Stimulated activated CD4-positive, alpha-beta T cell treated with anti-CD3 and anti-CD28 coated beads, Interleukin-4, amount 100 ng/mL, for 48 hours (primary cell): ENCODE measurements around the gene SWAP70.
"Not testable (repeated sequence)": the region's sequence is repeated elsewhere in the genome, so short reads cannot be mapped to it uniquely, and the experiment has no call there.

Experiments
- DNase-seq, 2 donors: peaks; one replicate each; pipeline ENCODE4 v3.0.0-alpha.2; 2020; ENCODE audit warnings: low read depth in 2 of 2

The SWAP70 gene

GRCh38 chr11:9663699-9664275, at the start of gene SWAP70:
Gene SWAP70 (plus strand): TSS chr11:9664077. CDS start chr11:9664180, 103 bp downstream.
- peak; percentile 73 for DNase-seq

- DNase-seq: no peak
These were observed 48.8 kb upstream of the SWAP70 start for GRCh38 chr11:9615031-9615451.

GRCh38 chr11:9616042-9616675, 47.7 kb upstream of the SWAP70 start:
- DNase-seq: no peak

GRCh38 chr11:9616858-9617257, 47.0 kb upstream of the SWAP70 start:
- DNase-seq: peak in 1 of 2 donors; percentile 4

- DNase-seq: no peak
These were observed 45.9 kb upstream of the SWAP70 start for GRCh38 chr11:9617940-9618339.

GRCh38 chr11:9619004-9619403, 44.9 kb upstream of the SWAP70 start:
- DNase-seq: no peak

- no peak for DNase-seq
These were observed 43.9 kb upstream of the SWAP70 start for GRCh38 chr11:9619971-9620370.

- DNase-seq: not testable (repeated sequence)
These were observed 41.5 kb upstream of the SWAP70 start for GRCh38 chr11:9622353-9622752.

GRCh38 chr11:9623053-9623452, 40.8 kb upstream of the SWAP70 start:
- DNase-seq: not testable (repeated sequence)

GRCh38 chr11:9624448-9624847, 39.4 kb upstream of the SWAP70 start:
- no peak for DNase-seq

- no peak for DNase-seq
These were observed 38.7 kb upstream of the SWAP70 start for GRCh38 chr11:9625162-9625561.

GRCh38 chr11:9625728-9626127, 38.1 kb upstream of the SWAP70 start:
- DNase-seq: no peak

GRCh38 chr11:9626496-9627394, 37.1 kb upstream of the SWAP70 start:
- DNase-seq: no peak

GRCh38 chr11:9629064-9629463, 34.8 kb upstream of the SWAP70 start:
- DNase-seq: no peak

GRCh38 chr11:9633679-9634078, 30.2 kb upstream of the SWAP70 start:
- DNase-seq: no peak

GRCh38 chr11:9636691-9637090, 27.2 kb upstream of the SWAP70 start:
- DNase-seq: no peak

- DNase-seq: no peak
These were observed 24.8 kb upstream of the SWAP70 start for GRCh38 chr11:9639099-9639498.

- DNase-seq: no peak
These were observed 23.9 kb upstream of the SWAP70 start for GRCh38 chr11:9639985-9640384.

- no peak for DNase-seq
These were observed 21.0 kb upstream of the SWAP70 start for GRCh38 chr11:9642894-9643293.

GRCh38 chr11:9643751-9644150, 20.1 kb upstream of the SWAP70 start:
- no peak for DNase-seq

GRCh38 chr11:9645881-9646280, 18.0 kb upstream of the SWAP70 start:
- no peak for DNase-seq

- DNase-seq: no peak
These were observed 17.6 kb upstream of the SWAP70 start for GRCh38 chr11:9646324-9646723.

- DNase-seq: no peak
These were observed 12.4 kb upstream of the SWAP70 start for GRCh38 chr11:9651481-9651880.
